Left ventricle myocardium superior (tissue), 1 donor: ENCODE data around the gene PITPNM1. TPM values are rescaled to one million over a fixed set of nuclear protein-coding genes. Genes with fewer than 3 reads are reported as not detected.
A peak's percentile ranks its signal among the peaks of the same experiment; 100 is the strongest.
"Not testable (repeated sequence)": the region's sequence is repeated elsewhere in the genome, so short reads cannot be mapped to it uniquely, and the experiment has no call there.

ENCODE experiments used
- ATAC-seq: fragments of 200-7000 bp; cut with Tn5 transposase; one replicate; pipeline ENCODE4 v1.9.1; 2020; ENCODE audit warnings: mild to moderate bottlenecking, moderate library complexity
- DNase-seq: peaks from one replicate; pipeline ENCODE4 v3.0.0-alpha.2; 2020
- intact Hi-C: fragments of 100-400 bp; cut with micrococcal nuclease; formaldehyde crosslinking; loops from one replicate; pipeline ENCODE4 v1.11.0; 2022
- total RNA-seq: library from RNA; stranded (reverse); fragmentation: NEBNext Ultra II Directional; extraction: Animal tissue kit (Norgen Biotek cat#: 25700); gene quantifications from one replicate; pipeline ENCODE4 v1.2.1, GENCODE V29; 2021
- donor health status: DM: no; HTN: yes; CAD: no; lungs with severe emphysema.

The PITPNM1 gene
- total RNA-seq, 1 donor from 2014 or later: 45.5 TPM

GRCh38 chr11:67525275-67525976 is 20.3 kb upstream of the PITPNM1 start:
- ATAC-seq: no peak
- intact Hi-C loops: no loop called here
- no peak for DNase-seq

- no peak for DNase-seq
- ATAC-seq: no peak
- intact Hi-C loops: no loop called here
These were observed 19.3 kb upstream of the PITPNM1 start for GRCh38 chr11:67524480-67524808.

- intact Hi-C loops: no loop called here
These were observed 18.7 kb upstream of the PITPNM1 start for GRCh38 chr11:67523556-67524479.

GRCh38 chr11:67522844-67523555 is 17.8 kb upstream of the PITPNM1 start, which contains the start of gene CABP2:
CABP2 (minus strand) TSS chr11:67523446; CDS start chr11:67523326, 120 bp downstream.
- DNase-seq (no peak), ATAC-seq (no peak)
- intact Hi-C loops: no loop called here

More at GRCh38 chr11:67523556-67524479, 18.7 kb upstream of the PITPNM1 start:
- DNase-seq: no peak
- ATAC-seq: no peak

GRCh38 chr11:67522338-67522737 is 17.2 kb upstream of the PITPNM1 start:
- no peak for ATAC-seq
- intact Hi-C loops: no loop called here
- no peak for DNase-seq

GRCh38 chr11:67521924-67522323 is 16.8 kb upstream of the PITPNM1 start:
- no peak for DNase-seq
- ATAC-seq: no peak
- intact Hi-C loops: no loop called here

GRCh38 chr11:67520856-67521824 is 16.0 kb upstream of the PITPNM1 start:
- ATAC-seq (no peak), DNase-seq (no peak)
- intact Hi-C loops: no loop called here

- intact Hi-C loops: no loop called here
- no peak for DNase-seq
- ATAC-seq: no peak
These were observed 14.6 kb upstream of the PITPNM1 start for GRCh38 chr11:67519726-67520125.

GRCh38 chr11:67517784-67518552 is 12.8 kb upstream of the PITPNM1 start:
- ATAC-seq (no peak), DNase-seq (no peak)
- intact Hi-C loops: no loop called here

GRCh38 chr11:67516806-67517205 is 11.6 kb upstream of the PITPNM1 start:
- intact Hi-C loops: no loop called here
- ATAC-seq (no peak), DNase-seq (no peak)

GRCh38 chr11:67514116-67514515 is 9.0 kb upstream of the PITPNM1 start:
- intact Hi-C loops: no loop called here
- DNase-seq (no peak), ATAC-seq (no peak)

- intact Hi-C loops, DNase-seq, ATAC-seq: not testable (repeated sequence)
These were observed 6.4 kb upstream of the PITPNM1 start for GRCh38 chr11:67511558-67511957.

- intact Hi-C loops: no loop called here
- ATAC-seq: no peak
These were observed 4.8 kb upstream of the PITPNM1 start for GRCh38 chr11:67510023-67510345.

GRCh38 chr11:67508486-67509121 is 3.4 kb upstream of the PITPNM1 start:
- ATAC-seq (peak; percentile 62), DNase-seq (peak; percentile 100)
- intact Hi-C loops: no loop called here

More at GRCh38 chr11:67510023-67510345, 4.8 kb upstream of the PITPNM1 start:
- DNase-seq: no peak

- intact Hi-C loops: no loop called here
- DNase-seq (peak; percentile 100), ATAC-seq (peak; percentile 82)
These were observed 2.8 kb upstream of the PITPNM1 start, which contains the start of gene CDK2AP2 for GRCh38 chr11:67507864-67508485. CDK2AP2 (minus strand) TSS chr11:67508162; CDS start chr11:67508082, 80 bp downstream.

GRCh38 chr11:67507242-67507863 is 2.2 kb upstream of the PITPNM1 start:
- DNase-seq: no peak
- ATAC-seq: peak; percentile 4
- intact Hi-C loops: no loop called here
